ENCODE data around the gene HDAC4. TPM values are rescaled to one million over a fixed set of nuclear protein-coding genes. Genes with fewer than 3 reads are reported as not detected.

Gene HDAC4
- total RNA-seq, 1 experiment from 2014 or later, result 40.1 TPM

DNA sequence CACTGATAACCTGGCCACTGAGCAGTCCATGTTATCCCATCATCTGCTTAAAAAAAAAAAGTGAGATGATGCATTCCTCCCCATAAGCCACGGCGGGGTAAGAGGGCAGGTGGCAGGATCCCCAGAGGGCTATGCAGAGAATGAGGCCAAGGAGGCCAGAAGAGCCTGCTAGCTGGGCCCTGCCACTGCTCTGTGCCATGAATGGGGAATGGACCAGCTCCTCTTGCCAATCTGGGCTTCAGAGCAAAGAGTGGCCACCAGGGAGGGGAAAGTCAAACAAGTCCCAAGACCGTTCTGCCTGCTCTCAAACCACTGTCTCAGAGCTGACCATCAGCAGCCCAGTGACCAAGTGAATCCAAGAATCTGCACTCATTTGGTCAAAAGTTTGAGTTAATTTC, 350.6 kb downstream of the HDAC4 start:
- no peak overlapping the region for H3K27ac ChIP-seq (ENCODE audit: low read length)
- TF ChIP-seq, protein P1, sequence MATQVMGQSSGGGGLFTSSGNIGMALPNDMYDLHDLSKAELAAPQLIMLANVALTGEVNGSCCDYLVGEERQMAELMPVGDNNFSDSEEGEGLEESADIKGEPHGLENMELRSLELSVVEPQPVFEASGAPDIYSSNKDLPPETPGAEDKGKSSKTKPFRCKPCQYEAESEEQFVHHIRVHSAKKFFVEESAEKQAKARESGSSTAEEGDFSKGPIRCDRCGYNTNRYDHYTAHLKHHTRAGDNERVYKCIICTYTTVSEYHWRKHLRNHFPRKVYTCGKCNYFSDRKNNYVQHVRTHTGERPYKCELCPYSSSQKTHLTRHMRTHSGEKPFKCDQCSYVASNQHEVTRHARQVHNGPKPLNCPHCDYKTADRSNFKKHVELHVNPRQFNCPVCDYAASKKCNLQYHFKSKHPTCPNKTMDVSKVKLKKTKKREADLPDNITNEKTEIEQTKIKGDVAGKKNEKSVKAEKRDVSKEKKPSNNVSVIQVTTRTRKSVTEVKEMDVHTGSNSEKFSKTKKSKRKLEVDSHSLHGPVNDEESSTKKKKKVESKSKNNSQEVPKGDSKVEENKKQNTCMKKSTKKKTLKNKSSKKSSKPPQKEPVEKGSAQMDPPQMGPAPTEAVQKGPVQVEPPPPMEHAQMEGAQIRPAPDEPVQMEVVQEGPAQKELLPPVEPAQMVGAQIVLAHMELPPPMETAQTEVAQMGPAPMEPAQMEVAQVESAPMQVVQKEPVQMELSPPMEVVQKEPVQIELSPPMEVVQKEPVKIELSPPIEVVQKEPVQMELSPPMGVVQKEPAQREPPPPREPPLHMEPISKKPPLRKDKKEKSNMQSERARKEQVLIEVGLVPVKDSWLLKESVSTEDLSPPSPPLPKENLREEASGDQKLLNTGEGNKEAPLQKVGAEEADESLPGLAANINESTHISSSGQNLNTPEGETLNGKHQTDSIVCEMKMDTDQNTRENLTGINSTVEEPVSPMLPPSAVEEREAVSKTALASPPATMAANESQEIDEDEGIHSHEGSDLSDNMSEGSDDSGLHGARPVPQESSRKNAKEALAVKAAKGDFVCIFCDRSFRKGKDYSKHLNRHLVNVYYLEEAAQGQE (IDR thresholded peaks at IDR 0.05; ENCODE audit: insufficient read depth in 1 of 2, low read depth in 2 of 2, low read length in 1 of 2), result no peak
- TF ChIP-seq POLR2AphosphoS5 (IDR thresholded peaks at IDR 0.05; ENCODE audit: low read depth, low read length) (no peak), SIN3A (IDR thresholded peaks at IDR 0.05; ENCODE audit: borderline replicate concordance, insufficient read depth, low read depth, low read length) (no peak), TCF7L2 (IDR thresholded peaks at IDR 0.05; ENCODE audit: low read depth, low read length) (no peak)
- TF ChIP-seq, protein P2, sequence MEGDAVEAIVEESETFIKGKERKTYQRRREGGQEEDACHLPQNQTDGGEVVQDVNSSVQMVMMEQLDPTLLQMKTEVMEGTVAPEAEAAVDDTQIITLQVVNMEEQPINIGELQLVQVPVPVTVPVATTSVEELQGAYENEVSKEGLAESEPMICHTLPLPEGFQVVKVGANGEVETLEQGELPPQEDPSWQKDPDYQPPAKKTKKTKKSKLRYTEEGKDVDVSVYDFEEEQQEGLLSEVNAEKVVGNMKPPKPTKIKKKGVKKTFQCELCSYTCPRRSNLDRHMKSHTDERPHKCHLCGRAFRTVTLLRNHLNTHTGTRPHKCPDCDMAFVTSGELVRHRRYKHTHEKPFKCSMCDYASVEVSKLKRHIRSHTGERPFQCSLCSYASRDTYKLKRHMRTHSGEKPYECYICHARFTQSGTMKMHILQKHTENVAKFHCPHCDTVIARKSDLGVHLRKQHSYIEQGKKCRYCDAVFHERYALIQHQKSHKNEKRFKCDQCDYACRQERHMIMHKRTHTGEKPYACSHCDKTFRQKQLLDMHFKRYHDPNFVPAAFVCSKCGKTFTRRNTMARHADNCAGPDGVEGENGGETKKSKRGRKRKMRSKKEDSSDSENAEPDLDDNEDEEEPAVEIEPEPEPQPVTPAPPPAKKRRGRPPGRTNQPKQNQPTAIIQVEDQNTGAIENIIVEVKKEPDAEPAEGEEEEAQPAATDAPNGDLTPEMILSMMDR (IDR thresholded peaks at IDR 0.05), result no peak
- no peak for ATAC-seq
- CTCF ChIA-PET, result no interaction called here
- no peaks in the 10 kb centered on the region for H3K9me3 ChIP-seq (ENCODE audit: control insufficient read depth, insufficient read depth, low read depth, low read length)
- no peaks in the 10 kb centered on the region for H3K27me3 ChIP-seq (ENCODE audit: control insufficient read depth, insufficient read depth, low read length)
- no peaks in the 10 kb centered on the region for H3K36me3 ChIP-seq (ENCODE audit: control insufficient read depth, insufficient read depth, low read length)
- intact Hi-C loops (cut with micrococcal nuclease; ENCODE audit: unreplicated experiment) (no loop called here), in situ Hi-C loops (cut with HindIII; ENCODE audit: low pct_unique_long_range_greater_than_20kb, low sequenced_read_pairs) (no loop called here)
- H3K4me3 ChIP-seq (ENCODE audit: low read depth in 2 of 2, low read length in 2 of 2), result no peak overlapping the region
- DNase-seq (ENCODE audit: low read depth, low spot score), result no peak
- H3K4me1 ChIP-seq (ENCODE audit: control insufficient read depth, insufficient read depth, low read length), result no peaks in the 10 kb centered on the region
- BruUV-seq (replicated peaks), result no TSS peak
- POLR2A ChIA-PET, result no interaction called here

DNA sequence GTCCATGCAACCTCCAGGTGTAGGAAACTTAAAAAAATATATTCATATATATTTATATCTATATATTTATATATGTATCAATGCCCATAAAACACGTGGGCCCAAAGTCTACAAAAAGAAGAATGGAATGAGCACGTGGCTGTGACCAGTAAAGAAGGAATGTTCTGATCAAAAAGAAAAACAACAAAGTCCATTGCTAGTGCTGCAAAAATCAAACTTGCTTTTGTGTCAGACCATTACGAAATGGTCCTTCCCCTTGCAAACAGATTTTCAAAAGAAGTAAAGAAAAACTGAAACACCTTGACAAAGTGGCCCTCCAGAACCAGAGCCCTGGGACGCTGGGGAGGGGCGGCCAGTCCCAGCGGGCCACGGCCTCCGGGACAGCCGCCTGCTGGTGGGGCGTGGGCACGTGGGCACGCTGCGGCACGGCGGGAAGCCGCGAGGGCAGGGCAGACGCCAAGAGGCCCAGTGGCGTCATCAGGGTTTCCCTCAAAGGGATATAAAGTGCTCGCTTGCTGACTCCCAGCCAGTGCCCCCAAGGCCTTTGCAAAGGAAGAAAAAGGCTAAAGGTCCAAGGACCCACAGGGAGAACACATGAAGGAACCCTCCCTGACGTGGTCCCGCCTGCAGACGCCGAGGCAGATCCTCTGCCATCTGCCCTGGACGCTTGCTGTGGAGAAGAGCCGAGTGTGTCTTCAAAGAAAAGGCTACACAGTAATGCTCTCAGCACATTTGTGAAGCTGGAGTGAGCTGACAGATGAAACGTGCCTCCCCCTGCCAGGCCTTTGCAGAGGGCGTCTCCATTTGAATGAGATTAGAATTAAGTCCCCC, 351.2 kb downstream of the HDAC4 start:
- DNase-seq (ENCODE audit: low read depth, low spot score), result no peak
- in situ Hi-C loops (cut with HindIII; ENCODE audit: low pct_unique_long_range_greater_than_20kb, low sequenced_read_pairs) (no loop called here), intact Hi-C loops (cut with micrococcal nuclease; ENCODE audit: unreplicated experiment) (no loop called here)
- TF ChIP-seq POLR2AphosphoS5 (IDR thresholded peaks at IDR 0.05; ENCODE audit: low read depth, low read length) (no peak), SIN3A (IDR thresholded peaks at IDR 0.05; ENCODE audit: borderline replicate concordance, insufficient read depth, low read depth, low read length) (no peak), TCF7L2 (IDR thresholded peaks at IDR 0.05; ENCODE audit: low read depth, low read length) (no peak)
- TF ChIP-seq, protein P2 (IDR thresholded peaks at IDR 0.05), result no peak
- TF ChIP-seq, protein P1 (IDR thresholded peaks at IDR 0.05; ENCODE audit: insufficient read depth in 1 of 2, low read depth in 2 of 2, low read length in 1 of 2), result no peak
- BruUV-seq (replicated peaks), result no TSS peak
- no peak overlapping the region for H3K4me3 ChIP-seq (ENCODE audit: low read depth in 2 of 2, low read length in 2 of 2)
- H3K9me3 ChIP-seq (ENCODE audit: control insufficient read depth, insufficient read depth, low read depth, low read length), result no peaks in the 10 kb centered on the region
- ATAC-seq, result no peak
- no peaks in the 10 kb centered on the region for H3K4me1 ChIP-seq (ENCODE audit: control insufficient read depth, insufficient read depth, low read length)
- ChIA-PET POLR2A (no interaction called here), CTCF (no interaction called here)
- no peaks in the 10 kb centered on the region for H3K36me3 ChIP-seq (ENCODE audit: control insufficient read depth, insufficient read depth, low read length)
- no peak overlapping the region for H3K27ac ChIP-seq (ENCODE audit: low read length)
- H3K27me3 ChIP-seq (ENCODE audit: control insufficient read depth, insufficient read depth, low read length), result no peaks in the 10 kb centered on the region
